Small intestine (tissue), 7 donors: ENCODE results near the gene LRRC27. TPM values are rescaled to one million over a fixed set of nuclear protein-coding genes. Genes with fewer than 3 reads are reported as not detected.
"Not testable (repeated sequence)": the region's sequence is repeated elsewhere in the genome, so short reads cannot be mapped to it uniquely, and the experiment has no call there.

ENCODE experiments used
- DNase-seq, 2 donors: peaks; one replicate each; pipeline versions ENCODE4 v3.0.0 to v3.0.0-alpha.2; 2013
- FAIRE-seq: peaks from 2 replicates; lab custom pipeline; 2012; peaks lifted over from hg19 to GRCh38; lab: Jason Lieb, UNC
- H3K27ac ChIP-seq, 3 donors: one replicate each; pipeline ENCODE4 v1.5.1; 2013; ENCODE audit warnings: low read length in 2 of 3, mild to moderate bottlenecking in 2 of 3, control low read depth in 1 of 3, inconsistent platforms in 1 of 3, low read depth in 1 of 3, moderate library complexity in 1 of 3
- H3K27me3 ChIP-seq, 3 donors: one replicate each; pipeline ENCODE4 v1.6.1; 2013; ENCODE audit warnings: low read length in 3 of 3, inconsistent platforms in 1 of 3; ENCODE audit not compliant: control insufficient read depth in 3 of 3, insufficient read depth in 3 of 3
- H3K36me3 ChIP-seq, 3 donors: one replicate each; pipeline ENCODE4 v1.6.1; 2013; ENCODE audit warnings: low read length in 3 of 3, inconsistent platforms in 1 of 3, low read depth in 1 of 3, mild to moderate bottlenecking in 1 of 3, moderate library complexity in 1 of 3; ENCODE audit not compliant: control insufficient read depth in 3 of 3, insufficient read depth in 2 of 3
- H3K4me1 ChIP-seq, 3 donors: one replicate each; pipeline ENCODE4 v1.6.1; 2013; ENCODE audit warnings: low read length in 2 of 3, inconsistent platforms in 1 of 3, low read depth in 1 of 3, mild to moderate bottlenecking in 1 of 3, moderate library complexity in 1 of 3; ENCODE audit not compliant: control insufficient read depth in 3 of 3, insufficient read depth in 2 of 3
- H3K4me3 ChIP-seq, 3 donors: one replicate each; pipeline ENCODE4 v1.5.1; 2013; ENCODE audit warnings: low read length in 3 of 3, control low read depth in 1 of 3, inconsistent platforms in 1 of 3, low read depth in 1 of 3, mild to moderate bottlenecking in 1 of 3, moderate library complexity in 1 of 3
- H3K9me3 ChIP-seq, 2 donors: one replicate each; pipeline ENCODE4 v1.6.1; 2013; ENCODE audit warnings: low read depth in 1 of 2, low read length in 1 of 2; ENCODE audit not compliant: control insufficient read depth in 2 of 2, insufficient read depth in 1 of 2
- WGBS, 3 donors: extraction: QIAGEN DNeasy Blood & Tissue Kit; methylation state at CpG; one replicate each; pipeline ENCODE4 v1.1.7; 2013; 5-methylcytosine and 5-hydroxymethylcytosine counted together
- polyA plus RNA-seq, 4 donors: library from polyadenylated mRNA; stranded (reverse) in 3 of 4; unstranded in 1 of 4; fragments of 200-250 nt in 3 of 4; fragments of 120-200 nt in 1 of 4; gene quantifications; one replicate each; pipeline versions ENCODE4 v1.2.1 to v1.2.3, GENCODE V29; 2013
- donor health status: healthy with polysubstance abuse.
- donor health status: control.
- donor health status: control.
- donor health status: Bipolar disorder and iron deficiency.
- donor health status: healthy.

Gene LRRC27
- polyA plus RNA-seq, 4 donors: 4.7 to 14.1 (median 8.8) TPM

DNA sequence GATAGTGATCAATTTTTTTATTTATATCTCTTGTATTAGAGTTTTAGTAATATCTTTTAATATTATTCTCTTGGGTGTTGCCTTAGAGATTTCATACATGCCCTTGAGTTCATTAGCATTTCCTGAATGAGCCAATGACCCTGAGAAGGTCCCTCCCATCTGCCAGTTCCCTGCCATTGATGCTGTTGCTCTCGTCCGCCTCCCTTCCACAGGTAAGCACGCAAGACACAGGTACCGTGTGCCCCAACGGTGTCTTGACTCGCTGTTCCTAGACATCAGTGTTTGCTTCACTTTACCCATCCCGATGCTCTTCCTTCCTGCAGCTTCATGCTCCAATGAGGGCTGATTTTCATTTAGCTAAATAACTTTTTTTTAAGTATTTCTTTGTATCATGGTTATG is 45.3 kb downstream of the LRRC27 start:
- H3K27me3 ChIP-seq: no peaks in the 10 kb centered on the region
- H3K36me3 ChIP-seq: peaks cover 0 to 4% (median 0%) of the 10 kb centered on the region in 3 donors
- DNase-seq (no peak), FAIRE-seq (no peak)
- H3K4me1 ChIP-seq: no peaks in the 10 kb centered on the region
- H3K27ac ChIP-seq: no peak overlapping the region
- H3K9me3 ChIP-seq: peaks cover 0 to 6% of the 10 kb centered on the region in 2 donors
- WGBS, 3 donors: 93 to 96% (median 94%) methylated on average over 7 of the region's 7 CpGs
- H3K4me3 ChIP-seq: no peak overlapping the region

DNA sequence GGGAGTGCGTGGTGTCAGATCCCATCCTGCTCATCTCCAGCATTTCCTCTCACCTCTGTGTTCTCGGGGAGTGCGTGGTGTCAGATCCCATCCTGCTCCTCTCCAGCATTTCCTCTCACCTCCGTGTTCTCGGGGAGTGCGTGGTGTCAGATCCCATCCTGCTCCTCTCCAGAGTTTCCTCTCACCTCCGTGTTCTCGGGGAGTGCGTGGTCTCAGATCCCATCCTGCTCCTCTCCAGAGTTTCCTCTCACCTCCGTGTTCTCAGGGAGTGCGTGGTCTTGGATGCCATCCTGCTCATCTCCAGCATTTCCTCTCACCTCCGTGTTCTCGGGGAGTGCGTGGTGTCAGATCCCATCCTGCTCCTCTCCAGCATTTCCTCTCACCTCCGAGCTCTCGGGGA is 47.0 kb downstream of the LRRC27 start:
- H3K4me1 ChIP-seq, H3K36me3 ChIP-seq, FAIRE-seq, H3K27me3 ChIP-seq, H3K27ac ChIP-seq, H3K9me3 ChIP-seq, DNase-seq, H3K4me3 ChIP-seq: not testable (repeated sequence)
- 86 to 91% (median 90%) methylated on average over 16 of the region's 16 CpGs for WGBS, 3 donors

DNA sequence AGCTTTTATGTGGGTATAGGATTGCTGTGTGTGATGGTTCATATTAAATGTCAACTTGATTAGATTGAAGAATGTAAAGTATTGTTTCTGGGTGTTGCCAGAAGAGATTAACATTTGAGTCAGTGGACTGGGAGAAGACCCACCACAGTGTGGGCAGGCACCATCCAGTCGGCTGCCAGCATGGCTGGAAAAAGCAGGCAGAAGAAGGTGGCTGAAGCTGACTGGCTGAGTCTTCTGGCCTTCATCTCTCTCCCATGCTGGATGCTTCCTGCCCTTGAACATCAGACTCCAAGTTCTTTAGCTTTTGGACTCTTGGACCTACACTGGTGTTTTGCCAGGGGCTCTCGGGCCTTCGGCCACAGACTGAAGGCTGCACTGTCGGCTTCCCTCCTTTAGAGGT is 49.0 kb downstream of the LRRC27 start:
- not testable (repeated sequence) for H3K27me3 ChIP-seq, H3K4me1 ChIP-seq, FAIRE-seq, H3K27ac ChIP-seq, DNase-seq, H3K4me3 ChIP-seq, H3K36me3 ChIP-seq, H3K9me3 ChIP-seq
- WGBS, 3 donors: 92 to 95% (median 94%) methylated on average over 4 of the region's 4 CpGs

GRCh38 chr10:132381741-132382140 is 49.7 kb downstream of the LRRC27 start:
- Histone ChIP-seq H3K9me3 (peaks cover 0 to 8% of the 10 kb centered on the region in 2 donors), H3K36me3 (peaks cover 0 to 2% (median 0%) of the 10 kb centered on the region in 3 donors), H3K4me1 (no peaks in the 10 kb centered on the region), H3K4me3 (no peak overlapping the region), H3K27ac (no peak overlapping the region), H3K27me3 (no peaks in the 10 kb centered on the region)
- FAIRE-seq (no peak), DNase-seq (no peak)
- 62 to 73% (median 64%) methylated on average over 2 of the region's 2 CpGs for WGBS, 3 donors

- peaks cover 0 to 2% (median 0%) of the 10 kb centered on the region in 3 donors for H3K36me3 ChIP-seq
- DNase-seq (no peak), FAIRE-seq (no peak)
- WGBS, 3 donors: 85 to 87% (median 86%) methylated on average over 16 of the region's 16 CpGs
- H3K9me3 ChIP-seq: peaks cover 0 to 8% of the 10 kb centered on the region in 2 donors
- peaks cover 0 to 3% (median 0%) of the 10 kb centered on the region in 3 donors for H3K4me1 ChIP-seq
- H3K27me3 ChIP-seq: no peaks in the 10 kb centered on the region
- H3K4me3 ChIP-seq: no peak overlapping the region
- H3K27ac ChIP-seq: no peak overlapping the region
Observed at GRCh38 chr10:132382231-132382922, 50.4 kb downstream of the LRRC27 start.

GRCh38 chr10:132383101-132383500 is 51.1 kb downstream of the LRRC27 start:
- FAIRE-seq (no peak), DNase-seq (no peak)

DNA sequence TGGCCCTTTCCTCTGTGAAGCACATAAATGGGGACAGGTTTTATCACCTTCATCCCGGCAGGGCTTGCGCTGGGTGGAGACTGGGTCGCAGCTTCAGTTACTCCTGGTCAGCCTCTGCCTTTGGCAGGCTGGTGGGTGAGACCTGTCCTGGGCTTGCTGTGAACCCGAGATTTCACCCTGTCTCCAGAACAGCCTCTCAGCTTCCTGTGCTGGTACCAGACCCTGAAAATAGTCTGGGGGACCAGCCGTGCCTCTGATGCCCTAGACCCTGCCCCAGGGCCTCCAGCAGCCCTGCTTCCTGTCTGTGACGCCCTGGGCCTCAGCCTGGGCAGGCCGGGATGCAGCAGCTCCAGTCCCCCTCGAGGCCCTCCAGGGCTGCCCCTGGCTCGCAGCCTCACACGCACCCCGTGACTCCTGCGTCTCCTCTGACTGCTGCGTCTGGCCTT is 51.8 kb downstream of the LRRC27 start:
- H3K36me3 ChIP-seq: peaks cover 0 to under 1% (median 0%) of the 10 kb centered on the region in 3 donors
- no peak for FAIRE-seq
- H3K4me1 ChIP-seq: peaks cover 0 to 9% (median 0%) of the 10 kb centered on the region in 3 donors
- WGBS, 3 donors: 63 to 75% (median 67%) methylated on average over 13 of the region's 13 CpGs
- no peak overlapping the region for H3K27ac ChIP-seq
- H3K9me3 ChIP-seq: peaks cover 0 to 8% of the 10 kb centered on the region in 2 donors
- no peak overlapping the region for H3K4me3 ChIP-seq
- DNase-seq: no peak
- no peaks in the 10 kb centered on the region for H3K27me3 ChIP-seq

More at GRCh38 chr10:132383101-132383500, 51.1 kb downstream of the LRRC27 start:
- H3K36me3 ChIP-seq: peaks cover 0 to 2% (median 0%) of the 10 kb centered on the region in 3 donors
- H3K9me3 ChIP-seq: peaks cover 0 to 8% of the 10 kb centered on the region in 2 donors
- no peak overlapping the region for H3K27ac ChIP-seq
- peaks cover 0 to 8% (median 0%) of the 10 kb centered on the region in 3 donors for H3K4me1 ChIP-seq
- WGBS, 3 donors: 74 to 82% (median 81%) methylated on average over 8 of the region's 8 CpGs
- no peak overlapping the region for H3K4me3 ChIP-seq
- H3K27me3 ChIP-seq: no peaks in the 10 kb centered on the region

DNA sequence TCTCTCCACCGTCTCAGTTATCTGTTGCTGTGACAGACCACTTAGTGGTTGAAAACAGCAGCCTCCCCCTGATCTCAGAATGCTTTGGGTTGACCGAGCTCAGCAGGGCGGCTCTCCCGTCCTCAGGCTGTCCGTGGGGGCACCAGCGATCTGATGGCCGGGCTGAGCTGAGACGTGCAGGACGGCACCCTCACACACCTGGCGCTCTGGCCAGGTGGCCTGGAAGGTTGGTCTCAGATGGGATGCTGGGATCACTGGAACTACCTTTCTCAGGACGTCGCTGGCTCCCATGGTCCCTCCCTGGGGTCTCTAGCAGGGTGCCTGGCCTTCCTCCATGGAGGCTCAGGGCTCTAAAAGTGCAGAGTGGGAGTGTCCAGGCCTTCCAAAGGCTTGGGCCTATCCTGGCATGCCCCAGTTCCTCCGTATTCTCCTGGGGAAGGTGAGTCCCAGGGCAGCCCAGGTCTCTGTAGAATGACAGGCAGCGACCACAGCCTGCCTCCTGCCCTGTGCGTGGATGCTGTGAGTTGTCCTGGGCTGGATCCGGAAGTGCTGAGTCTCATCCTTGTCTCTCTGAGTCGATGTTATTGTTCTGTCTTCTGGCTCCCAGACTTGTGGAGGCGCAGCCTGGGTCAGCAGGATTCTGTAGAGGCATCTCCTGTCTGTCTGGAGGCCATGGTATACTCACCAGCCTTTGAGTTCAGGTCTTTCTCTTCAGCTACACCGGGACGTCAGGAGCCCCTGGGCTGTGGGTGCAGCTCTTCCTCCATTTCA is 52.8 kb downstream of the LRRC27 start:
- Histone ChIP-seq H3K4me3 (no peak overlapping the region), H3K4me1 (peaks cover 0 to 19% (median 0%) of the 10 kb centered on the region in 3 donors), H3K9me3 (peaks cover 0 to 8% of the 10 kb centered on the region in 2 donors), H3K27ac (no peak overlapping the region), H3K27me3 (no peaks in the 10 kb centered on the region), H3K36me3 (no peaks in the 10 kb centered on the region)
- no peak for FAIRE-seq
- no peak for DNase-seq
- WGBS, 3 donors: 86 to 93% (median 88%) methylated on average over 20 of the region's 20 CpGs
